GM23338 (cell line): ENCODE measurements around the gene MFAP3L. TPM values are rescaled to one million over a fixed set of nuclear protein-coding genes. Genes with fewer than 3 reads are reported as not detected.
A peak's percentile ranks its signal among the peaks of the same experiment; 100 is the strongest.

Experiments used
- ATAC-seq: fragments of 200-7000 bp; cut with Tn5 transposase; 3 replicates; pipeline ENCODE4 v1.9.1; 2020
- DNase-seq: peaks from one replicate; pipeline ENCODE4 v3.0.0-alpha.2; 2015; ENCODE audit warnings: low spot score
- H2AFZ ChIP-seq: fragments of 200-600 bp; sonication (generic); 2 replicates; pipeline ENCODE4 v1.8.0; 2016; ENCODE audit warnings: antibody characterized with exemption, mild to moderate bottlenecking, moderate library complexity
- H3F3A ChIP-seq: fragments of 200-600 bp; sonication (generic); replicated peaks from 2 replicates; pipeline ENCODE4 v1.8.0; 2017; ENCODE audit warnings: antibody characterized with exemption, mixed run types, low read depth
- H3K27ac ChIP-seq: fragments of 200-600 bp; sonication (generic); 2 replicates; pipeline ENCODE4 v1.6.1; 2016; ENCODE audit warnings: low read depth
- H3K27me3 ChIP-seq: fragments of 200-600 bp; sonication (generic); 2 replicates; pipeline ENCODE4 v1.8.0; 2016; ENCODE audit warnings: mild to moderate bottlenecking, mixed run types, moderate library complexity; ENCODE audit not compliant: insufficient read depth
- H3K36me3 ChIP-seq: fragments of 200-600 bp; sonication (generic); 2 replicates; pipeline ENCODE4 v1.8.0; 2016; ENCODE audit warnings: mild to moderate bottlenecking; ENCODE audit not compliant: insufficient read depth
- H3K4me1 ChIP-seq: fragments of 200-600 bp; sonication (generic); 2 replicates; pipeline ENCODE4 v1.8.0; 2016; ENCODE audit warnings: mild to moderate bottlenecking, moderate library complexity; ENCODE audit not compliant: insufficient read depth
- H3K4me2 ChIP-seq: fragments of 200-600 bp; sonication (generic); 2 replicates; pipeline ENCODE4 v1.7.1; 2017; ENCODE audit warnings: mixed run types
- H3K4me3 ChIP-seq: fragments of 200-600 bp; sonication (generic); 2 replicates; pipeline ENCODE4 v1.6.1; 2016; ENCODE audit warnings: mixed run types
- H3K79me2 ChIP-seq: fragments of 200-600 bp; sonication (generic); replicated peaks from 2 replicates; pipeline ENCODE4 v1.8.0; 2017; ENCODE audit warnings: mild to moderate bottlenecking; ENCODE audit not compliant: insufficient read depth
- H3K9me2 ChIP-seq: fragments of 200-600 bp; sonication (generic); 2 replicates; pipeline ENCODE4 v1.8.0; 2017; ENCODE audit not compliant: insufficient read depth
- H4K20me1 ChIP-seq: fragments of 200-600 bp; sonication (generic); replicated peaks from 2 replicates; pipeline ENCODE4 v1.8.0; 2017; ENCODE audit warnings: mild to moderate bottlenecking; ENCODE audit not compliant: insufficient read depth
- H3K27ac Mint-ChIP-seq: 2 replicates; pipeline ENCODE4 v1.8.0; 2020; ENCODE audit warnings: inconsistent platforms, mild to moderate bottlenecking, moderate library complexity, mixed read lengths
- H3K27me3 Mint-ChIP-seq: 3 replicates; pipeline ENCODE4 v1.8.0; 2022; ENCODE audit warnings: low read depth, mild to moderate bottlenecking, moderate library complexity, mixed read lengths, inconsistent platforms; ENCODE audit not compliant: insufficient read depth, poor library complexity
- H3K36me3 Mint-ChIP-seq: 3 replicates; pipeline ENCODE4 v1.8.0; 2021; ENCODE audit warnings: low read depth, mild to moderate bottlenecking, inconsistent platforms, moderate library complexity, mixed read lengths
- H3K4me1 Mint-ChIP-seq: 3 replicates; pipeline ENCODE4 v1.8.0; 2020; ENCODE audit warnings: mild to moderate bottlenecking, inconsistent platforms, mixed read lengths
- H3K4me3 Mint-ChIP-seq: 3 replicates; pipeline ENCODE4 v1.8.0; 2021; ENCODE audit warnings: moderate library complexity, mild to moderate bottlenecking, inconsistent platforms, mixed read lengths
- H3K9me3 Mint-ChIP-seq: 3 replicates; pipeline ENCODE4 v1.8.0; 2020; ENCODE audit warnings: moderate library complexity, mild to moderate bottlenecking, inconsistent platforms, mixed read lengths
- CREB1 ChIP-seq: fragments of 250-450 bp; sonication (Bioruptor Pico); IDR thresholded peaks from 2 replicates; pipeline ENCODE4 v1.5.0; 2020; ENCODE audit warnings: low read depth, mild to moderate bottlenecking, moderate library complexity
- CTCF ChIP-seq, 2 experiments: fragments of 200-600 bp in 1 of 2; sonication (generic) in 1 of 2; conservative IDR thresholded peaks; 2 replicates each; pipeline versions ENCODE4 v1.5.1 to v1.6.1; 2016 to 2017; ENCODE audit warnings: antibody characterized with exemption in 2 of 2, low read depth in 2 of 2, mild to moderate bottlenecking in 2 of 2, moderate library complexity in 1 of 2
- POLR2AphosphoS5 ChIP-seq: IDR thresholded peaks from 2 replicates; pipeline ENCODE4 v1.6.1; 2016; ENCODE audit warnings: antibody characterized with exemption, low read depth
- REST ChIP-seq: IDR thresholded peaks from one replicate; pipeline ENCODE4 v1.6.1; 2018; ENCODE audit warnings: antibody characterized with exemption; ENCODE audit not compliant: unreplicated experiment
- STAT1 ChIP-seq: IDR thresholded peaks from one replicate; pipeline ENCODE4 v1.6.1; 2016; ENCODE audit warnings: antibody characterized with exemption; ENCODE audit not compliant: unreplicated experiment
- ZNF331 ChIP-seq: fragments of 250-450 bp; sonication (Bioruptor Pico); IDR thresholded peaks from 2 replicates; pipeline ENCODE4 v1.5.0; 2020; ENCODE audit warnings: low read depth, mild to moderate bottlenecking, moderate library complexity
- ZNF462 ChIP-seq: fragments of 250-450 bp; sonication (Bioruptor Pico); IDR thresholded peaks from 2 replicates; pipeline ENCODE4 v1.5.0; 2020; ENCODE audit warnings: mild to moderate bottlenecking, moderate library complexity
- polyA plus RNA-seq: library from polyadenylated mRNA; unstranded; fragments of >200 nt; fragmentation: Nextera tagmentation; extraction: Ambion mirVana; gene quantifications from 2 replicates; pipeline ENCODE4 v1.2.1, GENCODE V29; 2016
- total RNA-seq: library from RNA; depleted of rRNA; stranded (reverse); fragments of >200 nt; shearing (Covaris generic); gene quantifications from 2 replicates; pipeline ENCODE4 v1.2.3, GENCODE V29; 2014

MFAP3L gene
- total and polyA plus RNA-seq, 2 experiments from 2014 or later: 3.4 to 7.9 TPM

- peaks cover 20% of the 10 kb centered on the region for H3K4me1 Mint-ChIP-seq
- TF ChIP-seq POLR2AphosphoS5: no peak
- no peaks in the 10 kb centered on the region for H3K9me3 Mint-ChIP-seq
- H3K4me3 Mint-ChIP-seq: no peak overlapping the region
- H3K27me3 Mint-ChIP-seq: peaks cover 2% of the 10 kb centered on the region
- Histone ChIP-seq H3K4me2 (no peak overlapping the region), H4K20me1 (no peaks in the 10 kb centered on the region), H3K4me3 (no peak overlapping the region), H3F3A (no peaks in the 10 kb centered on the region), H2AFZ (no peak overlapping the region), H3K27ac (no peak overlapping the region), H3K9me2 (no peaks in the 10 kb centered on the region; the same call in 1 of the 2 replicates), H3K79me2 (no peaks in the 10 kb centered on the region), H3K36me3 (no peaks in the 10 kb centered on the region), H3K4me1 (peaks cover 6% of the 10 kb centered on the region), H3K27me3 (no peaks in the 10 kb centered on the region)
- DNase-seq: no peak
- no peak for ATAC-seq
- H3K27ac Mint-ChIP-seq: peak overlapping the region; percentile 56; the same call in 1 of the 2 replicates
- H3K36me3 Mint-ChIP-seq: no peaks in the 10 kb centered on the region
These were observed 21.4 kb downstream of the MFAP3L start for GRCh38 chr4:170004651-170005295.

GRCh38 chr4:170003071-170004070 lies 22.8 kb downstream of the MFAP3L start:
- ATAC-seq (no peak; the same call in 2 of the 3 replicates), DNase-seq (no peak)
- H3K9me3 Mint-ChIP-seq: no peaks in the 10 kb centered on the region
- H3K4me3 ChIP-seq: no peak overlapping the region
- H3K79me2 ChIP-seq: no peaks in the 10 kb centered on the region
- H3F3A ChIP-seq: no peaks in the 10 kb centered on the region
- no peaks in the 10 kb centered on the region for H4K20me1 ChIP-seq
- no peak overlapping the region for H3K27ac Mint-ChIP-seq
- H2AFZ ChIP-seq: no peak overlapping the region
- peaks cover 2% of the 10 kb centered on the region for H3K27me3 Mint-ChIP-seq
- H3K4me3 Mint-ChIP-seq: no peak overlapping the region
- H3K36me3 Mint-ChIP-seq: no peaks in the 10 kb centered on the region
- no peak overlapping the region for H3K27ac ChIP-seq
- H3K27me3 ChIP-seq: no peaks in the 10 kb centered on the region
- H3K4me1 Mint-ChIP-seq: peaks cover 20% of the 10 kb centered on the region
- no peaks in the 10 kb centered on the region for H3K36me3 ChIP-seq
- no peak overlapping the region for H3K4me2 ChIP-seq
- H3K9me2 ChIP-seq: no peaks in the 10 kb centered on the region; the same call in 1 of the 2 replicates
- peaks cover 6% of the 10 kb centered on the region for H3K4me1 ChIP-seq
- TF ChIP-seq STAT1 (no peak), REST (no peak), CTCF (conservative IDR thresholded peaks at IDR 0.05; ENCODE audit: low read depth in 2 of 2) (no peak), POLR2AphosphoS5 (no peak), ZNF462 (CRISPR knock-in tag) (no peak), CREB1 (CRISPR knock-in tag) (no peak), ZNF331 (CRISPR knock-in tag) (no peak)
